ENCODE measurements around the gene CDH24. TPM values are rescaled to one million over a fixed set of nuclear protein-coding genes. Genes with fewer than 3 reads are reported as not detected.

The CDH24 gene
- total RNA-seq, 2 donors from 2014 or later: 16.9 to 17.2 TPM

DNA sequence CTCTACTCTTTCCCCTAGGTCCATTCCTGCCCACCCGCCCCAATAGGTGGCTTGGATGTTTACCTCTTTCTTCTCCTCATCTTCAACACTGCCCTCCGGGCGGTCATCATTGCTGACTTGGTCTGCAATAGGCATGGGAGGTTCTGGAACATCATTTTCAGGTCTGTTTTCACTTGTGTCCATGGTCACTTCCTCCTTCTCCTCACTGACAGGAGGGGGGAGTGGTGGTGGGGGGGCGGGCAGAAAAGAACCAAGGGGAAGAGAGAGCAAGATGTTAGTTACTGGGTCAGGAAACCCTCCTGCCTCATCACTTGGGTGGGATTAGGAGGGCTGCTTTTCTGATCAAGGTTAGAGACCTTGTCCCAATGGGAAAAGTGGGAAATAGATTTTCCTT lies 12.1 kb upstream of the CDH24 start:
- H3K36me3 ChIP-seq (ENCODE audit: control insufficient read depth, insufficient read depth, low read length): peaks cover 66% of the 10 kb centered on the region
- Mint-ChIP-seq H3K27ac (peak overlapping the region; percentile 87), H3K9me3 (no peaks in the 10 kb centered on the region), H3K4me3 (peak overlapping the region; percentile 90), H3K36me3 (ENCODE audit: low read depth) (peaks cover 69% of the 10 kb centered on the region), H3K4me1 (peaks cover 52% of the 10 kb centered on the region), H3K27me3 (ENCODE audit: insufficient read depth) (no peaks in the 10 kb centered on the region)
- peaks cover 34% of the 10 kb centered on the region for H3K4me1 ChIP-seq (ENCODE audit: control insufficient read depth, insufficient read depth, low read length)
- H3K27me3 ChIP-seq (ENCODE audit: control insufficient read depth, insufficient read depth, low read length, poor library complexity, severe bottlenecking): no peaks in the 10 kb centered on the region
- H3K27ac ChIP-seq (ENCODE audit: low read depth, low read length): no peak overlapping the region
- 20 to 67% methylated on average over 1 to 2 of the region's 4 CpGs for WGBS, 2 experiments (ENCODE audit: insufficient coverage in 1 of 2, insufficient read length in 1 of 2)
- no peak overlapping the region for H3K9ac ChIP-seq (ENCODE audit: extremely low read depth, low read length, poor library complexity, severe bottlenecking)
- peak overlapping the region; percentile 90 for H3K4me3 ChIP-seq (ENCODE audit: low read length)
- TF ChIP-seq, protein P1, sequence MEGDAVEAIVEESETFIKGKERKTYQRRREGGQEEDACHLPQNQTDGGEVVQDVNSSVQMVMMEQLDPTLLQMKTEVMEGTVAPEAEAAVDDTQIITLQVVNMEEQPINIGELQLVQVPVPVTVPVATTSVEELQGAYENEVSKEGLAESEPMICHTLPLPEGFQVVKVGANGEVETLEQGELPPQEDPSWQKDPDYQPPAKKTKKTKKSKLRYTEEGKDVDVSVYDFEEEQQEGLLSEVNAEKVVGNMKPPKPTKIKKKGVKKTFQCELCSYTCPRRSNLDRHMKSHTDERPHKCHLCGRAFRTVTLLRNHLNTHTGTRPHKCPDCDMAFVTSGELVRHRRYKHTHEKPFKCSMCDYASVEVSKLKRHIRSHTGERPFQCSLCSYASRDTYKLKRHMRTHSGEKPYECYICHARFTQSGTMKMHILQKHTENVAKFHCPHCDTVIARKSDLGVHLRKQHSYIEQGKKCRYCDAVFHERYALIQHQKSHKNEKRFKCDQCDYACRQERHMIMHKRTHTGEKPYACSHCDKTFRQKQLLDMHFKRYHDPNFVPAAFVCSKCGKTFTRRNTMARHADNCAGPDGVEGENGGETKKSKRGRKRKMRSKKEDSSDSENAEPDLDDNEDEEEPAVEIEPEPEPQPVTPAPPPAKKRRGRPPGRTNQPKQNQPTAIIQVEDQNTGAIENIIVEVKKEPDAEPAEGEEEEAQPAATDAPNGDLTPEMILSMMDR (conservative IDR thresholded peaks at IDR 0.05): no peak
- DNase-seq: no peak
- no peaks in the 10 kb centered on the region for H3K9me3 ChIP-seq (ENCODE audit: control insufficient read depth, low read length)

DNA sequence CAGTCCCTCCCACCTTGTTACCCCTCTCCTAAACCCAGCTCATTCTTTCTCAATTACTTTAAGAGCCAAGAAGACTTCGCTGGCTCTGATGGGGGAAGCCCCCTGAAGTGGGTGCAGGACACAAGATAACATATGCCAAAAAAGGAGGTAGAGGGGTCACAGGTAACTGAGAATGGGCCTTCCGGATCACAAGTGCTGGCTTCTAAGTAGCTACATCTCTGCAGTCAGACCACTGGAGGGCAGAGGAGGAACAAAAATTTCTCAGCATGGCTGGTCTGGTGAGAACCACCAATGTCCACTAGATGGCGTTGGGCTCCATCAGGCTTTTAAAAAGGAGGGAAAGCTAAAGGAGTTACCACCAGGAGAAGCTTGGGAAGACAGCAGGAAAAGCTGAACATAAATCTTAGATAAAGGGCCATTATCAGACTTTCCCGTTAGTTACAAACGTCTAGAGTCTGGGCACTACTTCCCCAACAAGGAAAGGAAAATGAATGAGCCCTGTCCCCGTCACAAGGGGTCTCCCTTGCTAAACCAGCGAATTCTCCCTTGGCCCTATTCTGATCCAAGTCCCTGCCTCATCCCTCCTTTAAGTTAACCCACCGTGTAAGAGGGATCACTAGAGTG lies 11.6 kb upstream of the CDH24 start:
- Mint-ChIP-seq H3K4me1 (peaks cover 55% of the 10 kb centered on the region), H3K27me3 (ENCODE audit: insufficient read depth) (no peaks in the 10 kb centered on the region), H3K36me3 (ENCODE audit: low read depth) (peaks cover 69% of the 10 kb centered on the region), H3K9me3 (no peaks in the 10 kb centered on the region), H3K27ac (peak overlapping the region; percentile 87), H3K4me3 (peak overlapping the region; percentile 90)
- peaks cover 66% of the 10 kb centered on the region for H3K36me3 ChIP-seq (ENCODE audit: control insufficient read depth, insufficient read depth, low read length)
- DNase-seq: peak; percentile 96
- H3K9me3 ChIP-seq (ENCODE audit: control insufficient read depth, low read length): no peaks in the 10 kb centered on the region
- TF ChIP-seq, protein P1 (conservative IDR thresholded peaks at IDR 0.05): peak; percentile 99
- peaks cover 34% of the 10 kb centered on the region for H3K4me1 ChIP-seq (ENCODE audit: control insufficient read depth, insufficient read depth, low read length)
- 4 to 37% methylated on average over 5 to 8 of the region's 8 CpGs for WGBS, 2 experiments (ENCODE audit: insufficient coverage in 1 of 2, insufficient read length in 1 of 2)
- H3K27ac ChIP-seq (ENCODE audit: low read depth, low read length): no peak overlapping the region
- H3K9ac ChIP-seq (ENCODE audit: extremely low read depth, low read length, poor library complexity, severe bottlenecking): no peak overlapping the region
- H3K27me3 ChIP-seq (ENCODE audit: control insufficient read depth, insufficient read depth, low read length, poor library complexity, severe bottlenecking): no peaks in the 10 kb centered on the region
- H3K4me3 ChIP-seq (ENCODE audit: low read length): peak overlapping the region; percentile 90

DNA sequence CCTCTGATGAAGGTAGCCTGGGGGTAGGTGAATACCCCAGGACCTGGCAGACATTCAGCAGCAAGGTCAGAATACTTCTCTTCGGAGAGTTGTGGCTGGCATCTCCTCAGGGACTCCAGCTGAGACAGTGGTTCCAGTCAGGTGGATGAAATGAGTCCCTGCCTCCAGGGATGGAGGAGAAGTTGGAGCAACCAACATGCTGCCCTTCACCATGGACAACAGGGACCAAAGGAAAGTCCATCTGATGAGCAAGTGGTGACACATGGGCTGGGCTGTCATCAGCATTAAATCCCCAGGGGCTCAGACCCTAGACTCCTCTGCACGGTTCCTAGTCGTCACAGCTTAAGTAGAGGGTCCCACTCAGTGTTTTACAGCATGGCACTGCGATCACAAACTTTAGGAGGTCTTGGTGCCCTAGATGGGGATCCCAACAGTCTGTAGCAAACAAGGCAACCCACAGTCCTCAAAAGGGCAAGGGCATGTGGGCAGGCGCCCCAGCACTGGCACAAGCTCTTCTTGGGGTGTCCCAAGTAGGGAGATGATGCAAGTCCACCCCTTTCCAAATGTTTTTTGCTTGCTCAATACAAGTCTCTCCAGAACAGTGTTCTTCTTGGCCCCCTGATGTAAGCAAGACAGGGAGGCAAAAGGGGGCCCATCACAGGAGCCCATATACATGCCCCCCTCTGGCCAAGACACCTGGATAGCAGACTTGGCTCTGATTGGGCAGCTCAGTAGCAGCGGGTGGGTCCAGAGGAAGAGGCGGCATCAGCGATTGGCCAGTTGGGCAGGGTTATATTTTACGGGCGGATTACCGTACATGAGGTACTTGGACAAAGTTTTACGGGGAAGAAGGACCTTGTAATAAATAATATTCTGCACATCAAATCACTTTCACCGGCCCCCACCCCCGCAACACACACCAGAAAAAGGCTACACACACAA lies 10.8 kb upstream of the CDH24 start:
- WGBS, 2 experiments (ENCODE audit: insufficient coverage in 1 of 2, insufficient read length in 1 of 2): 86 to 89% methylated on average over 7 to 12 of the region's 14 CpGs
- no peak overlapping the region for H3K9ac ChIP-seq (ENCODE audit: extremely low read depth, low read length, poor library complexity, severe bottlenecking)
- H3K36me3 ChIP-seq (ENCODE audit: control insufficient read depth, insufficient read depth, low read length): peaks cover 66% of the 10 kb centered on the region
- DNase-seq: peak; percentile 46
- no peaks in the 10 kb centered on the region for H3K9me3 ChIP-seq (ENCODE audit: control insufficient read depth, low read length)
- no peak overlapping the region for H3K27ac ChIP-seq (ENCODE audit: low read depth, low read length)
- peaks cover 56% of the 10 kb centered on the region for H3K4me1 Mint-ChIP-seq
- peaks cover 34% of the 10 kb centered on the region for H3K4me1 ChIP-seq (ENCODE audit: control insufficient read depth, insufficient read depth, low read length)
- TF ChIP-seq, protein P1 (conservative IDR thresholded peaks at IDR 0.05): no peak
- no peaks in the 10 kb centered on the region for H3K9me3 Mint-ChIP-seq
- no peaks in the 10 kb centered on the region for H3K27me3 ChIP-seq (ENCODE audit: control insufficient read depth, insufficient read depth, low read length, poor library complexity, severe bottlenecking)
- H3K27ac Mint-ChIP-seq: peak overlapping the region; percentile 87
- peaks cover 72% of the 10 kb centered on the region for H3K36me3 Mint-ChIP-seq (ENCODE audit: low read depth)
- no peaks in the 10 kb centered on the region for H3K27me3 Mint-ChIP-seq (ENCODE audit: insufficient read depth)
- peak overlapping the region; percentile 90 for H3K4me3 Mint-ChIP-seq
- peak overlapping the region; percentile 76 for H3K4me3 ChIP-seq (ENCODE audit: low read length)
